CD4-positive, alpha-beta memory T cell (primary cell): ENCODE data around the gene KRCC1. TPM values are rescaled to one million over a fixed set of nuclear protein-coding genes. Genes with fewer than 3 reads are reported as not detected.

ENCODE experiments used
- CTCF ChIA-PET: fragments of 350-600 bp; sonication (Branson Sonifier 250); formaldehyde crosslinking; loops from one replicate; lab custom pipeline; 2021; ENCODE audit warnings: inconsistent platforms; ENCODE audit not compliant: partially characterized antibody; lab: Charles Lee
- POLR2A ChIA-PET: fragments of 350-600 bp; sonication (Branson Sonifier 250); formaldehyde crosslinking; loops from one replicate; lab custom pipeline; 2021; ENCODE audit not compliant: partially characterized antibody; lab: Charles Lee
- DNase-seq, 5 donors: peaks; one replicate each; pipeline versions ENCODE4 v3.0.0 to v3.0.0-alpha.2; 2020 to 2022; ENCODE audit warnings: mixed read lengths in 1 of 5
- H3K27ac ChIP-seq: one replicate; pipeline ENCODE4 v1.7.0; 2013; ENCODE audit warnings: low read depth, low read length
- H3K27me3 ChIP-seq: 2 replicates; pipeline ENCODE4 v1.7.0; 2013; ENCODE audit warnings: mild to moderate bottlenecking, low read length, moderate library complexity; ENCODE audit not compliant: insufficient read depth
- H3K36me3 ChIP-seq: 2 replicates; pipeline ENCODE4 v1.7.0; 2013; ENCODE audit warnings: mild to moderate bottlenecking, low read length, moderate library complexity; ENCODE audit not compliant: insufficient read depth
- H3K4me1 ChIP-seq: 2 replicates; pipeline ENCODE4 v1.7.0; 2013; ENCODE audit warnings: mild to moderate bottlenecking, low read length, moderate library complexity; ENCODE audit not compliant: insufficient read depth
- H3K4me3 ChIP-seq, 2 donors: one replicate each; pipeline ENCODE4 v1.7.0; 2013; ENCODE audit warnings: low read length in 2 of 2, mild to moderate bottlenecking in 1 of 2
- H3K9me3 ChIP-seq, 2 donors: one replicate each; pipeline ENCODE4 v1.7.0; 2013; ENCODE audit warnings: low read length in 2 of 2, control low read depth in 1 of 2; ENCODE audit not compliant: control insufficient read depth in 1 of 2
- H3K27ac Mint-ChIP-seq, 7 donors: one replicate each; pipeline ENCODE4 v1.8.0; 2020 to 2021; ENCODE audit warnings: mixed read lengths in 7 of 7, mild to moderate bottlenecking in 6 of 7, inconsistent platforms in 3 of 7, moderate library complexity in 3 of 7
- H3K27me3 Mint-ChIP-seq, 2 donors: one replicate each; pipeline ENCODE4 v1.8.0; 2020 to 2021; ENCODE audit warnings: mixed read lengths in 2 of 2
- H3K36me3 Mint-ChIP-seq, 2 donors: one replicate each; pipeline ENCODE4 v1.8.0; 2020 to 2021; ENCODE audit warnings: mixed read lengths in 2 of 2, inconsistent platforms in 1 of 2, mild to moderate bottlenecking in 1 of 2
- H3K4me1 Mint-ChIP-seq, 4 donors: one replicate each; pipeline ENCODE4 v1.8.0; 2020 to 2021; ENCODE audit warnings: mixed read lengths in 4 of 4, mild to moderate bottlenecking in 1 of 4
- H3K4me3 Mint-ChIP-seq, 8 donors: one replicate each; pipeline ENCODE4 v1.8.0; 2020 to 2021; ENCODE audit warnings: mixed read lengths in 8 of 8, mild to moderate bottlenecking in 7 of 8, moderate library complexity in 6 of 8, inconsistent platforms in 3 of 8
- H3K9me3 Mint-ChIP-seq, 8 donors: one replicate each; pipeline ENCODE4 v1.8.0; 2020 to 2021; ENCODE audit warnings: mixed read lengths in 8 of 8, mild to moderate bottlenecking in 5 of 8, inconsistent platforms in 3 of 8, moderate library complexity in 1 of 8
- intact Hi-C: fragments of 100-400 bp; cut with micrococcal nuclease; formaldehyde crosslinking; loops from one replicate; pipeline ENCODE4 v1.15.1; 2023
- polyA plus RNA-seq, 2 donors: library from polyadenylated mRNA; unstranded; fragments of 300-500 nt; fragmentation: Illumina TruSeq; gene quantifications; one replicate each; pipeline ENCODE4 v1.2.3, GENCODE V29; 2021
- total RNA-seq, 2 experiments: library from RNA; stranded (reverse); gene quantifications; one replicate each; pipeline ENCODE4 v1.2.3, GENCODE V29; 2021

KRCC1 gene
- total and polyA plus RNA-seq, 4 experiments from 2014 or later: 32.3 to 40.1 (median 36.5) TPM

DNA sequence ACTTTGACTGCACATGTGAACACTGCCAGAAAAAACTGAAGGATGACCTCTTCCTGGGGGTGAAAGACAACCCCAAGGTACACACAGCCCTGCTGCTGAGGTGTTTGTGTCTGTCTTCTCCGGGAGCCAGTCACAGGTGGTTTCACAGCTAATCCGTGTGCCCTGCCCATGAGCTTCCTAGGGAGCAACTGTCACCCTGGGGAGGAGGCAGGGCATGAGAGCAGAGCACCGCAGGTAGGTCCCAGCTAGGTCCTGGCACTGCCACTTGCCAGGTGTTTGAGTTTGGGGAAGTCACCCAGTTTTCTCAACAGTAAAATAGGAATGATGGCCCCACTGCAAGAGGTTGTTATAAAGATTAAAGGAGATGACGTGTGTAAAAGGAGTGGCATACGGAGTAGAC, 41.1 kb upstream of the KRCC1 start:
- Mint-ChIP-seq H3K27ac (no peak overlapping the region), H3K9me3 (no peaks in the 10 kb centered on the region), H3K4me1 (no peaks in the 10 kb centered on the region), H3K36me3 (no peaks in the 10 kb centered on the region), H3K27me3 (peaks cover 0 to 2% of the 10 kb centered on the region in 2 donors), H3K4me3 (no peak overlapping the region)
- intact Hi-C loops: no loop called here
- Histone ChIP-seq H3K4me1 (no peaks in the 10 kb centered on the region), H3K36me3 (no peaks in the 10 kb centered on the region), H3K9me3 (no peaks in the 10 kb centered on the region), H3K4me3 (no peak overlapping the region), H3K27ac (no peak overlapping the region), H3K27me3 (no peaks in the 10 kb centered on the region)
- no peak for DNase-seq
- ChIA-PET CTCF (no interaction called here), POLR2A (no interaction called here)

GRCh38 chr2:88095022-88095421, 39.4 kb upstream of the KRCC1 start:
- no peaks in the 10 kb centered on the region for H3K27me3 ChIP-seq
- intact Hi-C loops: no loop called here

GRCh38 chr2:88092773-88093172, 37.2 kb upstream of the KRCC1 start:
- H3K36me3 Mint-ChIP-seq: no peaks in the 10 kb centered on the region
- H3K27ac Mint-ChIP-seq: no peak overlapping the region
- POLR2A ChIA-PET: no interaction called here

More at GRCh38 chr2:88095022-88095421, 39.4 kb upstream of the KRCC1 start:
- Mint-ChIP-seq H3K9me3 (no peaks in the 10 kb centered on the region), H3K4me3 (no peak overlapping the region), H3K27ac (no peak overlapping the region), H3K4me1 (peaks cover 8 to 14% (median 10%) of the 10 kb centered on the region in 4 donors), H3K36me3 (no peaks in the 10 kb centered on the region), H3K27me3 (peaks cover 0 to 2% of the 10 kb centered on the region in 2 donors)
- Histone ChIP-seq H3K36me3 (no peaks in the 10 kb centered on the region), H3K27ac (no peak overlapping the region), H3K9me3 (no peaks in the 10 kb centered on the region), H3K4me3 (no peak overlapping the region), H3K4me1 (peaks cover 9% of the 10 kb centered on the region)
- ChIA-PET CTCF (interaction anchor here (0.6 kb wide), 1 partner anchor 34 kb away, joined by 3 read pairs; no protein-coding TSS in a partner anchor), POLR2A (no interaction called here)
- no peak for DNase-seq

GRCh38 chr2:88091943-88092342, 36.4 kb upstream of the KRCC1 start:
- Mint-ChIP-seq H3K4me3 (no peak overlapping the region), H3K27me3 (no peaks in the 10 kb centered on the region), H3K4me1 (peaks cover 8 to 18% (median 10%) of the 10 kb centered on the region in 4 donors), H3K9me3 (peaks cover 0 to 1% (median 0%) of the 10 kb centered on the region in 8 donors), H3K36me3 (no peaks in the 10 kb centered on the region), H3K27ac (no peak overlapping the region)
- Histone ChIP-seq H3K27me3 (no peaks in the 10 kb centered on the region), H3K4me3 (no peak overlapping the region), H3K27ac (no peak overlapping the region), H3K36me3 (no peaks in the 10 kb centered on the region), H3K4me1 (peaks cover 10% of the 10 kb centered on the region), H3K9me3 (no peaks in the 10 kb centered on the region)
- intact Hi-C loops: no loop called here
- no peak for DNase-seq
- CTCF ChIA-PET: interaction anchor here (1.0 kb wide), 1 partner anchor 32 kb away, joined by 4 read pairs; no protein-coding TSS in a partner anchor
- POLR2A ChIA-PET: no interaction called here

More at GRCh38 chr2:88092773-88093172, 37.2 kb upstream of the KRCC1 start:
- no peak overlapping the region for H3K4me3 Mint-ChIP-seq
- no peak overlapping the region for H3K4me3 ChIP-seq
- H3K9me3 Mint-ChIP-seq: peaks cover 0 to 1% (median 0%) of the 10 kb centered on the region in 8 donors
- intact Hi-C loops: no loop called here
- no peak for DNase-seq
- CTCF ChIA-PET: interaction anchor here (1.0 kb wide), 1 partner anchor 33 kb away, joined by 4 read pairs; no protein-coding TSS in a partner anchor
- peaks cover 8 to 18% (median 10%) of the 10 kb centered on the region in 4 donors for H3K4me1 Mint-ChIP-seq
- no peaks in the 10 kb centered on the region for H3K27me3 Mint-ChIP-seq
- no peaks in the 10 kb centered on the region for H3K27me3 ChIP-seq
- H3K9me3 ChIP-seq: no peaks in the 10 kb centered on the region
- no peak overlapping the region for H3K27ac ChIP-seq
- H3K36me3 ChIP-seq: no peaks in the 10 kb centered on the region
- H3K4me1 ChIP-seq: peaks cover 10% of the 10 kb centered on the region

DNA sequence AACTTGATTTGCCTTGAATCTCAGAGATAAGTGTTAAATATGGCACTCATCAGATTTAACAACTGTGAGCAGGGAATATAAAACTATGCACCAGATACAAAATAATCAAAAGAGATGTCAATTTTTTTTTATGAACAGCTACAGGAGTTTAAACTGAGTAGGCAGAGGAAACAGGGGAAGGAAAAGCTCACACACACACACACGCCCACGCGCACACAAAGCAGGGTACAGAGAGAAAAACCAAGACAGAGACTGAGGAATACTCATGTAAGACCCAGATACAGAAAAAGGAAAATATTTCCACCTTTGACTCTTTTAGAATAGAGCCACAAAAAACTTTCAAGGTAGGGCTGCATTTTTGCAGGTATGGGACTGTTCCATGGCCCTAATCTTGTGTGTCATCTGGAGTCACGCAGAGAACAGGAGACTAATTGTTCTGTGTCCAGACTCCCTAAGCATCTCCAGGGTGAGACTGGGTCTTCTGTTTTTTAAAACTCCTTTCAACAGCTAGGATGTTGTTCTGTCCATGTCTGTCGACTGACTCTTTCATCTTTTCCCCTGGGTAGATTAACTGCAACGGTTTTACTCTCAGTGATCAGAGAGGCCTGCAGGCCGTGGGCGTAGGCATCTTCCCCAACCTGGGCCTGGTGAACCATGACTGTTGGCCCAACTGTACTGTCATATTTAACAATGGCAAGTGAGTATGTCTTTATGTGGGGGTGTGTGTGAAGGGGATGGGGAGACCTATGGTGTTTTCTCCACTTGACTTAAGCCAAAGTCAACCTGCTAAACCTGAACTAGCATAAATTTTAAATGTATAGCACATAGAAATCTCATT, 35.1 kb upstream of the KRCC1 start:
- intact Hi-C loops: no loop called here
- ChIA-PET CTCF (interaction anchor here (1.5 kb wide), 1 partner anchor 30 kb away, joined by 10 read pairs; no protein-coding TSS in a partner anchor), POLR2A (no interaction called here)
- Histone ChIP-seq H3K4me3 (no peak overlapping the region), H3K36me3 (no peaks in the 10 kb centered on the region), H3K9me3 (no peaks in the 10 kb centered on the region), H3K27ac (no peak overlapping the region), H3K4me1 (peaks cover 10% of the 10 kb centered on the region), H3K27me3 (no peaks in the 10 kb centered on the region)
- no peaks in the 10 kb centered on the region for H3K27me3 Mint-ChIP-seq
- H3K9me3 Mint-ChIP-seq: peaks cover 0 to 1% (median 0%) of the 10 kb centered on the region in 8 donors
- peak overlapping the region; percentile 23 to 85 (median 79) for H3K27ac Mint-ChIP-seq
- DNase-seq: no peak
- no peaks in the 10 kb centered on the region for H3K36me3 Mint-ChIP-seq
- peak overlapping the region in 5 of 8 donors; percentile 2 to 24 (median 17) for H3K4me3 Mint-ChIP-seq
- peaks cover 8 to 18% (median 10%) of the 10 kb centered on the region in 4 donors for H3K4me1 Mint-ChIP-seq

DNA sequence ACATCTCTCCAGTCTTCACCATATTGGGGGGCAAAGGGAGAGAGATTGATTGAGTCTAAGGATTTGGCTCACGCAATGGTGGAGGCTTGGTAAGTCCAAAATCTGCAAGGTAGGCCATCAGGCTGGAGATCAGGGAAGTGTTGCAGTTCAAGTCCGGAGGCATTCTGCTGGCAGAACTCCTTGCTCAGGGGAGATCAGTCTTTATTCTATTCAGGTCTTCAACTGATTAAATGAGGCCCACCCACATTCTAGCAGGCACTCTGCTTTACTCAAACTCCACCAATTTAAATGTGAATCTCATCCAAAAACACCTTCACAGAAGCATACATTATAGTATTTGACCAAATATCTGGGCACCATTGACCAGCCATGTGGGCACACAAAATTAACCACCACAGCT, 33.4 kb upstream of the KRCC1 start:
- H3K4me1 Mint-ChIP-seq: peaks cover 8 to 18% (median 10%) of the 10 kb centered on the region in 4 donors
- H3K36me3 ChIP-seq: no peaks in the 10 kb centered on the region
- ChIA-PET POLR2A (no interaction called here), CTCF (interaction anchor here (1.5 kb wide), 1 partner anchor 28 kb away, joined by 10 read pairs; no protein-coding TSS in a partner anchor)
- H3K27me3 ChIP-seq: no peaks in the 10 kb centered on the region
- H3K27me3 Mint-ChIP-seq: no peaks in the 10 kb centered on the region
- H3K4me3 ChIP-seq: no peak overlapping the region
- no peaks in the 10 kb centered on the region for H3K36me3 Mint-ChIP-seq
- H3K9me3 ChIP-seq: no peaks in the 10 kb centered on the region
- intact Hi-C loops: no loop called here
- peaks cover 10% of the 10 kb centered on the region for H3K4me1 ChIP-seq
- no peak overlapping the region for H3K27ac ChIP-seq
- no peak overlapping the region for H3K4me3 Mint-ChIP-seq
- no peak for DNase-seq
- H3K9me3 Mint-ChIP-seq: peaks cover 0 to 1% (median 0%) of the 10 kb centered on the region in 8 donors
- peak overlapping the region in 1 of 7 donors; percentile 29 for H3K27ac Mint-ChIP-seq

DNA sequence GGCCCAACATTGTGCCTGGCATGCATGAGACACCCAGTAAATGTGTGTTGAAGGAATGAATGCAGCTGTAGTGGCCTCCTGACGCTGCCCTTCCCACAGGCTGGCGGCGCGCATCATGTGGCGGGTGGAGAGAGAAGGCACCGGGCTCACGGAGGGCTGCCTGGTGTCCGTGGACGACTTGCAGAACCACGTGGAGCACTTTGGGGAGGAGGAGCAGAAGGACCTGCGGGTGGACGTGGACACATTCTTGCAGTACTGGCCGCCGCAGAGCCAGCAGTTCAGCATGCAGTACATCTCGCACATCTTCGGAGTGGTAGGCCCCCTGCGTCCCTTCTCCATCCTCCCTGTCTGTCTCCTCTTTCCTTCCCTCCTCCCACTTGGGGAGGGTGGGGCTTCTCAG, 32.2 kb upstream of the KRCC1 start:
- no peak for DNase-seq
- POLR2A ChIA-PET: no interaction called here
- Histone ChIP-seq H3K27me3 (no peaks in the 10 kb centered on the region), H3K4me1 (peaks cover 10% of the 10 kb centered on the region), H3K4me3 (no peak overlapping the region), H3K36me3 (no peaks in the 10 kb centered on the region), H3K27ac (no peak overlapping the region), H3K9me3 (no peaks in the 10 kb centered on the region)
- Mint-ChIP-seq H3K4me1 (peaks cover 8 to 18% (median 13%) of the 10 kb centered on the region in 4 donors), H3K9me3 (peaks cover 0 to 1% (median 0%) of the 10 kb centered on the region in 8 donors), H3K27ac (no peak overlapping the region), H3K27me3 (no peaks in the 10 kb centered on the region), H3K36me3 (no peaks in the 10 kb centered on the region), H3K4me3 (no peak overlapping the region)
- CTCF ChIA-PET: no interaction called here
- intact Hi-C loops: no loop called here
